NB4 (cell line): Measurements from ENCODE around the gene YPEL2.

Experiments used
- POLR2A ChIP-seq: IDR thresholded peaks from 2 replicates; pipeline ENCODE4 v1.6.1; 2011; ENCODE audit warnings: mild to moderate bottlenecking; ENCODE audit not compliant: insufficient read length; ENCODE audit errors: extremely low read depth
- TF ChIP-seq, protein P1 (sequence below): IDR thresholded peaks from one replicate; pipeline ENCODE4 v1.5.1; 2012; ENCODE audit warnings: low read depth, low read length

DNA sequence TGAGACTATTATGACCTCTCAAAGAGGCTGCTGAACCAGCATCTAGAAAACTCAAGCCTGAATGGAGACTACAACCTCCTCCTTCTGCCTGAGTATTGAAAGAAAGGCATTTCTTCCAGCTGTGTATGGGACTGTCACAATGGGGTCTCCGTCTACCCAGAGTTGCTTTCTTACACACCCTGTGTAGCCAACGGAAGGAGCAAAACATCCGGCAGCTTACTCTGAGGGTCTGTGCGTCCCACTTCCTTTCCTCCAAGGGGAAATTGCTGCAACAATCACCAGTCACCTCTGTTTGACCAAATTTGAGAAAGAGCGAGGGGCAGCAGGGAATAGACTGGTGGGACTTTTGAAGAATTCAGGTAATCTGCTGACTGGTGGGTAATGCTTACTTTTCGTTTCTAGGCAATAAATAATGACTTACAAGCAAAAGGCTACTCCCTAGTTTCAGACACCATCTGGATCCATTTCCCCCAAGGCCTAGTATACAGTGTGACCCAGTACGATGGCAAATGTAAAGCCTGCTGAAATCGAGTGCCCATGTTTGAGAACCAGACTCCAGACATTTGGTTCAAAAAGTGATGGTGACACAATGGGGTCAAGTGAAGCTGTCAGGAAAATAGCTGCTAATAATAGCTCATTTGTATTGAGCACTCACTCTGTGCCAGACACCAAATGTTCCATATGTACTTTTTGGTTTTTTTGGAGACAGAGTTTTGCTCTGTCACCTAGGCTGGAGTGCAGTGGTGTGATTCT lies 81.7 kb downstream of the YPEL2 start:
- no peak for TF ChIP-seq POLR2A
- TF ChIP-seq, protein P1, sequence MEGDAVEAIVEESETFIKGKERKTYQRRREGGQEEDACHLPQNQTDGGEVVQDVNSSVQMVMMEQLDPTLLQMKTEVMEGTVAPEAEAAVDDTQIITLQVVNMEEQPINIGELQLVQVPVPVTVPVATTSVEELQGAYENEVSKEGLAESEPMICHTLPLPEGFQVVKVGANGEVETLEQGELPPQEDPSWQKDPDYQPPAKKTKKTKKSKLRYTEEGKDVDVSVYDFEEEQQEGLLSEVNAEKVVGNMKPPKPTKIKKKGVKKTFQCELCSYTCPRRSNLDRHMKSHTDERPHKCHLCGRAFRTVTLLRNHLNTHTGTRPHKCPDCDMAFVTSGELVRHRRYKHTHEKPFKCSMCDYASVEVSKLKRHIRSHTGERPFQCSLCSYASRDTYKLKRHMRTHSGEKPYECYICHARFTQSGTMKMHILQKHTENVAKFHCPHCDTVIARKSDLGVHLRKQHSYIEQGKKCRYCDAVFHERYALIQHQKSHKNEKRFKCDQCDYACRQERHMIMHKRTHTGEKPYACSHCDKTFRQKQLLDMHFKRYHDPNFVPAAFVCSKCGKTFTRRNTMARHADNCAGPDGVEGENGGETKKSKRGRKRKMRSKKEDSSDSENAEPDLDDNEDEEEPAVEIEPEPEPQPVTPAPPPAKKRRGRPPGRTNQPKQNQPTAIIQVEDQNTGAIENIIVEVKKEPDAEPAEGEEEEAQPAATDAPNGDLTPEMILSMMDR = no peak
